Measurements from ENCODE around the gene PLEKHA8.

- TF ChIP-seq POLR2AphosphoS5 (IDR thresholded peaks at IDR 0.05; ENCODE audit: low read depth, low read length): no peak
- no peak for TF ChIP-seq TAF1 (IDR thresholded peaks at IDR 0.05; ENCODE audit: borderline replicate concordance, insufficient read depth, low read length)
- TF ChIP-seq, protein P1, sequence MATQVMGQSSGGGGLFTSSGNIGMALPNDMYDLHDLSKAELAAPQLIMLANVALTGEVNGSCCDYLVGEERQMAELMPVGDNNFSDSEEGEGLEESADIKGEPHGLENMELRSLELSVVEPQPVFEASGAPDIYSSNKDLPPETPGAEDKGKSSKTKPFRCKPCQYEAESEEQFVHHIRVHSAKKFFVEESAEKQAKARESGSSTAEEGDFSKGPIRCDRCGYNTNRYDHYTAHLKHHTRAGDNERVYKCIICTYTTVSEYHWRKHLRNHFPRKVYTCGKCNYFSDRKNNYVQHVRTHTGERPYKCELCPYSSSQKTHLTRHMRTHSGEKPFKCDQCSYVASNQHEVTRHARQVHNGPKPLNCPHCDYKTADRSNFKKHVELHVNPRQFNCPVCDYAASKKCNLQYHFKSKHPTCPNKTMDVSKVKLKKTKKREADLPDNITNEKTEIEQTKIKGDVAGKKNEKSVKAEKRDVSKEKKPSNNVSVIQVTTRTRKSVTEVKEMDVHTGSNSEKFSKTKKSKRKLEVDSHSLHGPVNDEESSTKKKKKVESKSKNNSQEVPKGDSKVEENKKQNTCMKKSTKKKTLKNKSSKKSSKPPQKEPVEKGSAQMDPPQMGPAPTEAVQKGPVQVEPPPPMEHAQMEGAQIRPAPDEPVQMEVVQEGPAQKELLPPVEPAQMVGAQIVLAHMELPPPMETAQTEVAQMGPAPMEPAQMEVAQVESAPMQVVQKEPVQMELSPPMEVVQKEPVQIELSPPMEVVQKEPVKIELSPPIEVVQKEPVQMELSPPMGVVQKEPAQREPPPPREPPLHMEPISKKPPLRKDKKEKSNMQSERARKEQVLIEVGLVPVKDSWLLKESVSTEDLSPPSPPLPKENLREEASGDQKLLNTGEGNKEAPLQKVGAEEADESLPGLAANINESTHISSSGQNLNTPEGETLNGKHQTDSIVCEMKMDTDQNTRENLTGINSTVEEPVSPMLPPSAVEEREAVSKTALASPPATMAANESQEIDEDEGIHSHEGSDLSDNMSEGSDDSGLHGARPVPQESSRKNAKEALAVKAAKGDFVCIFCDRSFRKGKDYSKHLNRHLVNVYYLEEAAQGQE (IDR thresholded peaks at IDR 0.05; ENCODE audit: insufficient read depth in 1 of 2, low read depth in 2 of 2, low read length in 2 of 2): no peak
- TF ChIP-seq SIN3A (IDR thresholded peaks at IDR 0.05; ENCODE audit: borderline replicate concordance, insufficient read depth, low read length): no peak
These were observed 9.8 kb upstream of the PLEKHA8 start for GRCh38 chr7:30018451-30018850.
